Smooth muscle cell (in vitro differentiated cells): ENCODE measurements around the gene TIA1. TPM values are rescaled to one million over a fixed set of nuclear protein-coding genes. Genes with fewer than 3 reads are reported as not detected.
"Not testable (repeated sequence)": the region's sequence is repeated elsewhere in the genome, so short reads cannot be mapped to it uniquely, and the experiment has no call there.

Experiments used
- DNase-seq: peaks from one replicate; lab custom pipeline; 2025; ENCODE audit not compliant: unreplicated experiment; lab: John Stamatoyannopoulos, UW
- H2AFZ ChIP-seq: fragments of 200-600 bp; sonication (generic); 2 replicates; pipeline ENCODE4 v1.6.0; 2016; ENCODE audit warnings: antibody characterized with exemption, low read depth, mild to moderate bottlenecking
- H3F3A ChIP-seq: fragments of 200-600 bp; sonication (generic); 2 replicates; pipeline ENCODE4 v1.6.0; 2017; ENCODE audit warnings: antibody characterized with exemption, low read depth
- H3K27ac ChIP-seq: fragments of 200-600 bp; sonication (generic); 2 replicates; pipeline ENCODE4 v1.5.1; 2016; ENCODE audit warnings: low read depth, mild to moderate bottlenecking
- H3K27me3 ChIP-seq: fragments of 200-600 bp; sonication (generic); 2 replicates; pipeline ENCODE4 v1.6.1; 2016; ENCODE audit warnings: low read depth, mild to moderate bottlenecking
- H3K36me3 ChIP-seq: fragments of 200-600 bp; sonication (generic); 2 replicates; pipeline ENCODE4 v1.5.1; 2016; ENCODE audit warnings: low read depth
- H3K4me1 ChIP-seq: fragments of 200-600 bp; sonication (generic); 2 replicates; pipeline ENCODE4 v1.5.1; 2016; ENCODE audit warnings: low read depth
- H3K4me2 ChIP-seq: fragments of 200-600 bp; sonication (generic); 2 replicates; pipeline ENCODE4 v1.6.0; 2016; ENCODE audit warnings: mild to moderate bottlenecking
- H3K4me3 ChIP-seq: fragments of 200-600 bp; sonication (generic); 2 replicates; pipeline ENCODE4 v1.5.1; 2016; ENCODE audit warnings: mild to moderate bottlenecking
- H3K79me2 ChIP-seq: fragments of 200-600 bp; sonication (generic); 2 replicates; pipeline ENCODE4 v1.6.0; 2016; ENCODE audit warnings: low read depth, mild to moderate bottlenecking
- H3K9ac ChIP-seq: fragments of 200-600 bp; sonication (generic); 2 replicates; pipeline ENCODE4 v1.6.0; 2016; ENCODE audit warnings: low read depth
- H3K9me3 ChIP-seq: fragments of 200-600 bp; sonication (generic); replicated peaks from 2 replicates; pipeline ENCODE4 v1.5.1; 2016; ENCODE audit warnings: low read depth
- H4K20me1 ChIP-seq: fragments of 200-600 bp; sonication (generic); 2 replicates; pipeline ENCODE4 v1.6.0; 2016; ENCODE audit warnings: low read depth
- CTCF ChIP-seq: fragments of 200-600 bp; sonication (generic); IDR thresholded peaks from 2 replicates; pipeline ENCODE4 v1.5.1; 2017; ENCODE audit warnings: borderline replicate concordance, mild to moderate bottlenecking, antibody characterized with exemption; ENCODE audit not compliant: insufficient read depth, poor library complexity, severe bottlenecking
- whole genome bisulfite sequencing: methylation state at CpG from one replicate; pipeline ENCODE4 v1.1.7; 2016; ENCODE audit warnings: low lambda C conversion rate; 5-methylcytosine and 5-hydroxymethylcytosine counted together
- polyA plus RNA-seq: library from polyadenylated mRNA; unstranded; fragments of >200 nt; fragmentation: Nextera tagmentation; extraction: Ambion mirVana; gene quantifications from 2 replicates; pipeline ENCODE4 v1.2.1, GENCODE V29; 2016
- total RNA-seq: library from RNA; depleted of rRNA; stranded (reverse); fragments of >200 nt; gene quantifications from 2 replicates; pipeline ENCODE4 v1.2.3, GENCODE V29; 2014

TIA1 gene
- total and polyA plus RNA-seq, 2 experiments from 2014 or later: 54.2 to 153 TPM

GRCh38 chr2:70280242-70280798, 31.9 kb upstream of the TIA1 start:
- peaks cover 18% of the 10 kb centered on the region for H3F3A ChIP-seq
- H3K4me3 ChIP-seq: no peak overlapping the region
- H3K4me1 ChIP-seq: no peaks in the 10 kb centered on the region
- 98% methylated on average over 2 of the region's 2 CpGs for WGBS
- DNase-seq: no peak
- no peak overlapping the region for H3K4me2 ChIP-seq
- H3K9me3 ChIP-seq: no peaks in the 10 kb centered on the region
- H2AFZ ChIP-seq: no peak overlapping the region
- no peak overlapping the region for H3K9ac ChIP-seq
- TF ChIP-seq CTCF: no peak
- no peaks in the 10 kb centered on the region for H3K27me3 ChIP-seq
- peaks cover 33% of the 10 kb centered on the region for H4K20me1 ChIP-seq
- H3K36me3 ChIP-seq: peaks cover 20% of the 10 kb centered on the region
- peaks cover 5% of the 10 kb centered on the region for H3K79me2 ChIP-seq
- H3K27ac ChIP-seq: no peak overlapping the region

GRCh38 chr2:70270323-70270722, 21.9 kb upstream of the TIA1 start:
- Histone ChIP-seq H3K79me2 (no peaks in the 10 kb centered on the region), H4K20me1 (no peaks in the 10 kb centered on the region), H3K4me2 (no peak overlapping the region), H3K27ac (no peak overlapping the region), H3K27me3 (no peaks in the 10 kb centered on the region), H3K9ac (no peak overlapping the region), H2AFZ (no peak overlapping the region), H3K9me3 (no peaks in the 10 kb centered on the region), H3F3A (no peaks in the 10 kb centered on the region), H3K36me3 (peaks cover 8% of the 10 kb centered on the region), H3K4me3 (no peak overlapping the region), H3K4me1 (no peaks in the 10 kb centered on the region)
- no peak for TF ChIP-seq CTCF
- 81% methylated on average over 3 of the region's 3 CpGs for WGBS
- DNase-seq: no peak

GRCh38 chr2:70269422-70270302, 21.2 kb upstream of the TIA1 start:
- not testable (repeated sequence) for H2AFZ ChIP-seq, H3K27ac ChIP-seq, H3K27me3 ChIP-seq, H4K20me1 ChIP-seq, H3K4me3 ChIP-seq, H3K9me3 ChIP-seq, H3K4me1 ChIP-seq, H3F3A ChIP-seq, DNase-seq, H3K4me2 ChIP-seq, H3K9ac ChIP-seq, H3K79me2 ChIP-seq
- H3K36me3 ChIP-seq: peaks cover 11% of the 10 kb centered on the region
- 93% methylated on average over 17 of the region's 18 CpGs for WGBS

- not testable (repeated sequence) for H4K20me1 ChIP-seq, H2AFZ ChIP-seq, H3K9me3 ChIP-seq, H3K79me2 ChIP-seq, H3F3A ChIP-seq, H3K9ac ChIP-seq, H3K4me1 ChIP-seq, H3K4me2 ChIP-seq, H3K27ac ChIP-seq, H3K27me3 ChIP-seq, H3K4me3 ChIP-seq, DNase-seq
- WGBS: over 99% methylated on average over 29 of the region's 30 CpGs
- H3K36me3 ChIP-seq: peaks cover 11% of the 10 kb centered on the region
Measured at GRCh38 chr2:70266925-70267324, 18.5 kb upstream of the TIA1 start.
